ENCODE data around the gene ACOX3. TPM values are rescaled to one million over a fixed set of nuclear protein-coding genes. Genes with fewer than 3 reads are reported as not detected.
"Not testable (repeated sequence)": the region's sequence is repeated elsewhere in the genome, so short reads cannot be mapped to it uniquely, and the experiment has no call there.

ACOX3 gene
- total RNA-seq, 4 donors from 2014 or later, result 18.7 to 104 (median 31.3) TPM

GRCh38 chr4:8350841-8351461 is 89.6 kb downstream of the ACOX3 start:
- Histone ChIP-seq H3K9me3 (no peaks in the 10 kb centered on the region), H3K36me3 (no peaks in the 10 kb centered on the region), H3K4me3 (no peak overlapping the region), H3K27ac (peak overlapping the region in 1 of 4 donors; percentile 34), H3K27me3 (no peaks in the 10 kb centered on the region), H3K4me1 (peaks cover 7 to 21% (median 8%) of the 10 kb centered on the region in 4 donors)
- intact Hi-C loops (cut with DNase I; ENCODE audit: low total_unique reads) (no loop called here), in situ Hi-C loops (cut with MboI; ENCODE audit: low pct_ligation_motif_present in 1 of 4, low pct_unique_long_range_greater_than_20kb in 1 of 4, low sequenced_read_pairs in 3 of 4) (no loop called here)
- 80% methylated on average over 19 of the region's 19 CpGs; no CpG with 5 or more reads in 1 of the 2 donors for WGBS, 2 donors (ENCODE audit: low coverage in 1 of 2)
- DNase-seq, result no peak
- no peak for TF ChIP-seq CTCF (IDR thresholded peaks at IDR 0.05)
- no peak for TF ChIP-seq EP300 (IDR thresholded peaks at IDR 0.05; ENCODE audit: low read depth)
- no peak for TF ChIP-seq POLR2AphosphoS5 (IDR thresholded peaks at IDR 0.05)
- no peak for TF ChIP-seq POLR2A (IDR thresholded peaks at IDR 0.05)

- TF ChIP-seq EP300 (IDR thresholded peaks at IDR 0.05; ENCODE audit: low read depth) (no peak), CTCF (IDR thresholded peaks at IDR 0.05) (no peak), POLR2A (IDR thresholded peaks at IDR 0.05) (no peak), POLR2AphosphoS5 (IDR thresholded peaks at IDR 0.05) (no peak)
- Histone ChIP-seq H3K27ac (no peak overlapping the region), H3K27me3 (no peaks in the 10 kb centered on the region), H3K4me1 (peaks cover 5 to 16% (median 5%) of the 10 kb centered on the region in 4 donors), H3K36me3 (no peaks in the 10 kb centered on the region), H3K4me3 (no peak overlapping the region), H3K9me3 (no peaks in the 10 kb centered on the region)
- intact Hi-C loops (cut with DNase I; ENCODE audit: low total_unique reads) (no loop called here), in situ Hi-C loops (cut with MboI; ENCODE audit: low pct_ligation_motif_present in 1 of 4, low pct_unique_long_range_greater_than_20kb in 1 of 4, low sequenced_read_pairs in 3 of 4) (no loop called here)
- DNase-seq, result no peak
- 86 to 96% methylated on average over 2 to 13 of the region's 13 CpGs for WGBS, 2 donors (ENCODE audit: low coverage in 1 of 2)
Observed at GRCh38 chr4:8350352-8350751, 90.2 kb downstream of the ACOX3 start.

DNA sequence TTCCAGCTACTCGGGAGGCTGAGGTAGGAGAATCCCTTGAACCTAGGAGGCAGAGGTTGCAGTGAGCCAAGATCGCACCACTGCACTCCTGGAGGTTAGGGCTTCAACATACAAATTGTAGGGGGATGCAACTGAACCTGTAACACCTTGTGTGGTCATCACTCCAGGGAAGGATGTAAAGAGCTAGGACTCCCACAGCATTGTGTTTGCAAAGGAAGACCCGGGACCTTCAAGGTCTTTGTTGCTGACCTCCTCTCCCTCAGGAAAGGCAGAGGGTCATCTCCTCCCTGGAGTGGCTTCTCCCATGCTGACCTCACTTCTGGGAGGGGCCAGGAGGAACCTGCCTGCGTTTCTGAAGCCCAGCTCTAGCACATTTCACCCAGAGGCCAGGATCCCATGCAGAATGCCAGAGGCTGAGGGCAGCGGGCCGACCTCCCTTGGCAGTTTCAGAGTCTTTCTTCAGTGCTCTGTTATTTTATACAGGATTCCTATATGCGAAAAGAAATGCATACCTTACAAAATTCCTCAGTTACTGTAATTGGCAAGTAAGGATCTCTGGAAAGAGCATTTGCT is 90.8 kb downstream of the ACOX3 start:
- Histone ChIP-seq H3K36me3 (no peaks in the 10 kb centered on the region), H3K4me3 (no peak overlapping the region), H3K4me1 (peaks cover 3 to 16% (median 4%) of the 10 kb centered on the region in 4 donors), H3K27ac (no peak overlapping the region), H3K27me3 (no peaks in the 10 kb centered on the region), H3K9me3 (no peaks in the 10 kb centered on the region)
- in situ Hi-C loops (cut with MboI; ENCODE audit: low pct_ligation_motif_present in 1 of 4, low pct_unique_long_range_greater_than_20kb in 1 of 4, low sequenced_read_pairs in 3 of 4), result no loop called here
- no peak for DNase-seq
- TF ChIP-seq CTCF (IDR thresholded peaks at IDR 0.05), result no peak
- TF ChIP-seq EP300 (IDR thresholded peaks at IDR 0.05; ENCODE audit: low read depth), result no peak
- TF ChIP-seq POLR2AphosphoS5 (IDR thresholded peaks at IDR 0.05), result no peak
- no peak for TF ChIP-seq POLR2A (IDR thresholded peaks at IDR 0.05)
- intact Hi-C loops (cut with DNase I; ENCODE audit: low total_unique reads), result no loop called here
- 68 to 79% methylated on average over 4 to 7 of the region's 7 CpGs for WGBS, 2 donors (ENCODE audit: low coverage in 1 of 2)

- DNase-seq; H3K4me3 ChIP-seq; H3K27me3 ChIP-seq; H3K36me3 ChIP-seq; intact Hi-C loops (cut with DNase I; ENCODE audit: low total_unique reads); in situ Hi-C loops (cut with MboI; ENCODE audit: low pct_ligation_motif_present in 1 of 4, low pct_unique_long_range_greater_than_20kb in 1 of 4, low sequenced_read_pairs in 3 of 4); H3K27ac ChIP-seq; H3K9me3 ChIP-seq: not testable (repeated sequence)
- 79 to 92% methylated on average over 8 to 11 of the region's 11 CpGs for WGBS, 2 donors (ENCODE audit: low coverage in 1 of 2)
- H3K4me1 ChIP-seq, result peaks cover under 1 to 16% (median 4%) of the 10 kb centered on the region in 4 donors
Observed at GRCh38 chr4:8349236-8349635, 91.3 kb downstream of the ACOX3 start.
